HG02973 (cell line): ENCODE measurements around the gene CNN2.

Source experiments
- ATAC-seq: cut with Tn5 transposase; IDR thresholded peaks from one replicate; pipeline ENCODE4 v1.9.1; 2021; ENCODE audit warnings: moderate library complexity; ENCODE audit not compliant: unreplicated experiment

The CNN2 gene

DNA sequence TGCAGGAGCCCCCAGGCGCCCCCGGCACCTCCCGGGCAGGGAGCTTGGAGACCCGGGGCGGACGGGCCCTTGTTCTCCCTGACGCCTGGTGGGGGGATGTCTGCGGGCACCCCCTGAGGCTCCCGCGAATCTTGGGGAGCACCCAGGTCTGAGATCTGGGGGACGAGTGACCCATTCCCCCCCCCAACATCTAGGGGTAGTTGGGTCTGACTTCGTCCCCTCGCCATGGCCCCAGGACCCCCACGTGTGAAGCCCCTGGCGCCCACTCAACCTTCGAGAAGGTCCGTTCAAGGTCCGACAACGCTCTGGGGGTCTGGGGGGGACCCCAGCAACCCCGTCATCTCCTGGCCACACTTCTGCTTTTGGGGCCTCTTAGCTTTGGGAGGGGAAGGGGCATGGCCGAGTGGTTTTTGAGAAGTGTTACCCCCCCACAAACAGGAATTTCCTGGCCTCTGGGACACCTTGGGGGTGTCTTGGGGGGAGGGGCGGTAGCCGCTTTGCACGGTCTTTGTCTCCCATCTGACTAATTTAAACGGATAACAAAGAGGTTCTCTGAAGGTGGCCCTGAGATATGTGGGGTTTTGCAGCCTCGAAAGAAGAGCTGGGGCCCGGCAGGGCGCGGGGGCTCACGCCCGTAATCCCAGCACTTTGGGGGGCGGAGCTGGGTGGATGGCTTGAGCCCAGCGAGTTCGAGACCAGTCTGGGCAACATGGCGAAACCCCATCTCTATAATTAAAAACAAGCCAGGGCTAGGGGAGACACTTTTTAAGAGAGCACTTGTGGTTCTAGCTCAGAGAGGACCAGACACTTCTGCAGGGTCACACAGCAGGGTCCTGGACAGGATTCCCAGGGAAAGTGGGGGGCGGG, 608 bp downstream of the CNN2 start:
- no peak for ATAC-seq

DNA sequence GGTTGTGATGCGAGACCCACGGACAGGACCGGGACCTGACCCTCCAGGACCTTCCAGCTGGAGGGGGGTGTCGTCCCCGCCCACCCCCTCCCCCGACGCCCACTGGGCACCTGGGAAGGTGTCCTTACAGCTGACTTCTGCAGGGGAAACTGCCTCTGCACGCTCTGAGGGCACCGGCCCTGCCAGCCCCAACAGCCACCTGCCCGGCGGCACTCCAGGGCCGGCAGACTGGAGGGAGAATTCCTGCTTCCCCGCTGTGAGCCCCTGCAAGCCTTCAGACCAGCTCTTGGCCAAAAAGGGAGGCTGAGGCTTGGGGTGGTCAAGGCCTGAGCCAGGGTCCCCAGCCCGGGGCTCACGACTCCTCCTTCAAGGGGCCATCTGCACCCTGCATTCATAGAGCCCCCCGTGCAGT, 1.2 kb downstream of the CNN2 start:
- ATAC-seq, result no peak

DNA sequence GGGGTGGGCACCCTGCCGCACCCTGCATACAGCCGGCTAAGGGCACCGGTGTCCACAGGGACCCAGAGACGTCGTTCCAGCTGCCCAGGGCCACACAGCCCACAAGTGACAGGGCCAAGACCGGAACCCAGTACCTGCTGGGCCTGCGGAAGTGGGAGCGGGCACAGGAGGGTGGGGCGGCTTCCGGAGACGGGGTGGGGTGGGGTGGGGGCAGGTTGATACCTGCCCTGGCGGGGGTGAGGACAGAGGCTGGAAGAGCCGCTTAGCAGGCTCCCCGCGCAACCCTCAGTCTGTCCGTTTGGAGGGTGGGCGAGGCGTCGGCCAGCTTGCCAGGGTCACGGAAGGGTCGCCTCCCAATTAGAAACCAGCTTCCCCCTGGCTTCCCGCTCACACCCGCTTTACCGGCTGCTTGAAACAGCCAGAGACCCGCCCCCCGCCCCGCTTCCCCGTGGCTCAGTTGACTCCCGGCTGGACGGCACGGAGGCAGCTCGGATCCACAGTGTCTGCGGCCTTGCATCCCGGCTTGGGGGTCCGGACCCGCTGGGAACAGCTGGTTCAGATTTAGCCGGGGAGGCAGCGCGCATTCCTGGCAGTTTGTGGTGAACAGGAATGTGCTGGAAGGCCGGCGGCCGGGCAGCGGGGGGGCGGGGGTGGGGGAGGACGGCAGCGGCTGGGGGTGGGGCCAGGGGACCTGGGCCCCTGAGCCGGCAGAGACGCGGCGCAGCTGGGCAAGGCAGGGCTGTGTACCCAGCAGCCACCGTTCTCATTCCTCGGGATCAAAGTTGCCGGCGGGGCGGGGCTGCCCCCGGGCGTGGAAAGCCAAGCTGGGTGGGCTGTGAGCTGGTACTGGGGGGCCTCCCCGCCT, 1.9 kb downstream of the CNN2 start:
- no peak for ATAC-seq

DNA sequence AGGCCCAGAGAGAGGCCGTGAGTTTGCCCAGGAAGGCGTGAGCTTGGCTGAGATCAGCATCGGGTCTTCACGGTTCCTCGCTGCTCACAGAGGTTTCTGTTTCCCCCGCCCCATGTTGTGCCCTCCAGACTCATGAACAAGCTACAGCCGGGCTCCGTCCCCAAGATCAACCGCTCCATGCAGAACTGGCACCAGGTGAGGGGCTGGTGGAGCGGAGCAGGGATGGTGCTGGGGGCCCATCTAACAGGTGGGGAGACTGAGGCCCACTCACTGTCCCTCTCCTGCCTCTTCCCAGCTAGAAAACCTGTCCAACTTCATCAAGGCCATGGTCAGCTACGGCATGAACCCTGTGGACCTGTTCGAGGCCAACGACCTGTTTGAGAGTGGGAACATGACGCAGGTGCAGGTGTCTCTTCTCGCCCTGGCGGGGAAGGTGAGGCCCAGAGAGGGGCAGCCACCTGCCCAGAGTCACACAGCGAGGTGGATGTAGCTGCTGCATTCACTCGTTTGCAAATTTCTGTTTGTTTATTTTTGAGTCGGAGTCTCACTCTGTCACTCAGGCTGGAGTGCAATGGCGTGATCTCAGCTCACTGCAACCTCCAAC, 6.0 kb downstream of the CNN2 start:
- ATAC-seq, result no peak

DNA sequence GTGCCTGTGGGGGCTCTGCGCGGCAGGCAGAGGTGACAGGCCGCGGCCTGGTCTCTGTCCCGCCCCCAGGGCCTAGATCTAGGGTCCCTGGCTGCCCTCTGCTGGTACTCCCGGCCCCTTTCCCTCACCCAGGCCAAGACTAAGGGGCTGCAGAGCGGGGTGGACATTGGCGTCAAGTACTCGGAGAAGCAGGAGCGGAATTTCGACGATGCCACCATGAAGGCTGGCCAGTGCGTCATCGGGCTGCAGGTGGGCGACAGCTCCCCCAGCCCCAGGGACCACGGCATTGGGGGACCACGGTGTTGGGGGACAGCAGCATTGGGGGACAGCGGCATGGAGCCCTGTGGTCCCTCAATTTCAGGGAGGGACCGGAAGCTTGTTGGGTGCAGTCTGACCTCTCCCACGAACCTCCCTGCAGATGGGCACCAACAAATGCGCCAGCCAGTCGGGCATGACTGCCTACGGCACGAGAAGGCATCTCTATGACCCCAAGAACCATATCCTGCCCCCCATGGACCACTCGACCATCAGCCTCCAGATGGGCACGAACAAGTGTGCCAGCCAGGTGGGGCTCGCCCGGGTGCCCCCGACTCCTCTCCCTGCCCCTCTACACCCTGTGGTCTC, 9.7 kb downstream of the CNN2 start:
- ATAC-seq, result no peak

DNA sequence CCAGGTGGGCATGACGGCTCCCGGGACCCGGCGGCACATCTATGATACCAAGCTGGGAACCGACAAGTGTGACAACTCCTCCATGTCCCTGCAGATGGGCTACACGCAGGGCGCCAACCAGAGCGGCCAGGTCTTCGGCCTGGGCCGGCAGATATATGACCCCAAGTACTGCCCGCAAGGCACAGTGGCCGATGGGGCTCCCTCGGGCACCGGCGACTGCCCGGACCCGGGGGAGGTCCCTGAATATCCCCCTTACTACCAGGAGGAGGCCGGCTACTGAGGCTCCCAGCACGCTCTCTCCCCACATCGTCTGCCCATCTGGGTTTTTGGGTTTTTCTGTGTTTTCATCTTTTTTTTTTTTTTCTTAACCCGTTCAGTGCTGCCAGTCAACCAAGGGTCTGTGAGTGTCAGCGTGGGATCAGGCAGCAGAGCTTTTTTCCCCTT, 11.2 kb downstream of the CNN2 start:
- no peak for ATAC-seq

DNA sequence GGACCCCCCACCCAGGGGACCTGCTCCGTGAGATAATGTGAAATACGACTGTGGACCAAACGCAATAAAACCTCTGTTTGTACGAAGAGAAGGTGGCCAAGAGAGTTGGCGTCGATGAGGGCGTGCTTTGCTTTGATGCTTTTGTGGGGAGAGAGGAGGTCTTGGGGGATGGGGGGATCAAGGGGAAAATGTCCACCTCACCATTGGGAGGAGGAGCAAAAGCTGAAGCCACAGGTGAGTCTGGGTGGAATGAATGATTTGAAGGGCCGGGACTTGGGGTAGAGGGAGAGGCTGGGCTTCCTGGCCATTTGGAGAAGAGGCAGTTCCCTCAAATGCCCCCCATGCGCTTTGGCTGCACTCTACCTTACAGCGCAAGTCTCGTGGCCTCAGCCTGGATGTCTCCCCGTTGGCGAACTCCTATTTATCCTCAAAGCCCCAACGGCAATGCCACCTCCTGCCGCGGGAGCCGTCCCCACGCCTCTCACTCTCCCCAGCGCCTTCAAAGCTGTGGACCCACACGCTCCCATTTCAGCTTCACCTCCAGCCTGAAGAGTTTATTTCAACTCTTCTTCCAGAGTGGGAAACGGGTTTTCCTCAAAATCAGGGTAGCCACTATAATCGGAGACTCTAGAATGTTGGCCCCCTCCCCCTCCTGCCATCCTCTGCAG, 12.7 kb downstream of the CNN2 start:
- no peak for ATAC-seq

DNA sequence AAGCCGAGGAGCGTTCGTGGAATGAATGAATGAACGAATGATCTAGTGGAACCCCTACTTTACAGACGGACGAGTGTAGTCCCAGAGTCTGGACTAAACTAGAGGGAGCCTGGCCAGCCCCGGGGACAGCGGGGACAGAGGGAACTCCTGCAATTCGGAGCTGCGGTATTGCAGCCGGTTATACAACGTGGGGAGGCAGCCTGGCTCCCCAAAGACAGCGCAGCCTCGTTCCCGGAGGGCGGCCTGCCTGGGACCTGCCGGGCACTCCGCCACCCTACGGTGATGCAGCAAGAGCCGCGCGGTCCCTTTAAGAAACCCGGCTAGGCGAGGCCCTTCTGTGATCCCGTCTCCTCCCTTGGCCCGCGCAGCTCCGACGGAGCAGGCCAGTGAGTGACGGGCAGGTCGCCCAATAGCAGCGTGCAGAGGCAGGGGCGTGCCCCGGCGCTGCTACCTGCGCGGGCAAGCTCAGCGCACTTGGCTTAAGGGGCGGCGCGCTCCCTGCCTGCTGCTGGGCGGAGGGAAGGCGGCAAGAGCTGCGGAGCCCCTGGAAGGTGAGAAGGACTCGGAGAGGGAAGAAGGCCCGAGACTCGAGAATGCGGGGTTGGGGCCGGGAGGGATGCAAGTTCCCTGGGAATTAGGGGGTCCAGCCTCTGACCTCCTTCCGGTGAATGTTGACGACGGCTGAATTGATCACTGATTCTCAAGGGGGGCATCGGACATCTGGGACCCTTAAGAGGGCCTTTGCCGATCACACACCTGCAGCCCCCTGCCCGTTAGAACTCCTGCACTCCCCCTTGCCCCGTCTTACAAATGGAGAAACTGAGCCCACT, 13.5 kb downstream of the CNN2 start, which contains the start of gene ABCA7:
ABCA7 (plus strand) TSS at position 462 of the 830 bp plus-strand sequence. CDS start 1,255 bp downstream, outside the sequence.
- peak; percentile 59 for ATAC-seq

DNA sequence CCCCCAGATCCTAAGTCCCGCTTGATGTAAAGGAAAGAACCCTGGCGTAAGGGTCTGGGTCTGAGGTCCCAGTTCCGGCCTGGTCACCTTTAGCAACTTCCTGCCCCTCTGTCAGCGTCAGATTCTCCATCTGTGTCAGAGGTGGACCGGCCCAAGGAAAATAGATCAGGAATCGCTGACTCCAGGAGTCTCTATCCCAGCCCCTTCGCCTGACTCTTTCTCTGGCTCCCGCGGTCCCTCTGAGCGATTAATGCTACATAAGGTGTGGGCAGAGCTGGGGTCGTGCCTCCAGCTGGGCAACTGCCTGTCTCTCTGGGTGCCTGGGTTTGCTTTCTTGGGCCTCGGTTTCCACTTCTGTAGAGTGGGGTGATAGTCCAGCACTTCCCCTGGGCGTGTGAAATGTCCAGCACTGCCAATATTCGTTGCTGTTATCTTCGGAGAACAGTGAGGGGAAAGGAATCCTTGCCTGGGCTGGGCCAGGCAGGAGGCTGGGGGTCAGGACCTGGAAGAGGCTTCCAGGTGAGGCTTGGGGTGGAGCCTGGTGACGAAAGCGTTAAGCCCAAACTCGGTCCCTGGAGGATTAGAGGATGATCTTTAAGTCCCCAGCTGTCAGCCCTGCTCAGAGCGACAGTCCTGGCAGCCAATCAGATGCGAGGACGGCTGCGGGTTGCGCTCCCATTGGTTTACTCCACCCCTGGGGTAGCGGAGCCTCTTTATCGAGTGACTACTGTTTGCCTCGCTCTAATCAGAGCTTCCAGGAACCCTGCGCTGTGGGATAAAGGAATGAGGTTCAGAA, 14.3 kb downstream of the CNN2 start:
- ATAC-seq, result peak; percentile 29

DNA sequence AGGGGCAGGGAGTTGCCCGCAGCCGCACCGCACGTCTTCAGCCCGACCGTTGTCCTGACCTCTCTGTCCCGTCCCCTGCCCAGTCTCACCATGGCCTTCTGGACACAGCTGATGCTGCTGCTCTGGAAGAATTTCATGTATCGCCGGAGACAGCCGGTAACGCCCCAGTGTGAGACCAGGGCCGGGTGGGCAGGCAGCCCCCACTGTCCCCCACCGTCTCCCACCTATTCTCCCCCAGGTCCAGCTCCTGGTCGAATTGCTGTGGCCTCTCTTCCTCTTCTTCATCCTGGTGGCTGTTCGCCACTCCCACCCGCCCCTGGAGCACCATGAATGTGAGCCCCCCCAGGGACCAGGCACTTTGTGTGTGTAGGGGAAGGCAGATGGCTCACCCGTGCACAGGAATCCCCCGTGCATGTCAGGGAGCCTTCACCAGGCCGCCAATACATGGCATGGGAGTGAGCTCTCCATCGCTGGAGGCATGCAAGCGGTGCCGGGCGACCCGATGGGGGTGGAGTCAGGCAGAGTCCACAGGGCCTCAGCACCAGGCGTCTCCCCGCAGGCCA, 14.9 kb downstream of the CNN2 start:
- no peak for ATAC-seq

DNA sequence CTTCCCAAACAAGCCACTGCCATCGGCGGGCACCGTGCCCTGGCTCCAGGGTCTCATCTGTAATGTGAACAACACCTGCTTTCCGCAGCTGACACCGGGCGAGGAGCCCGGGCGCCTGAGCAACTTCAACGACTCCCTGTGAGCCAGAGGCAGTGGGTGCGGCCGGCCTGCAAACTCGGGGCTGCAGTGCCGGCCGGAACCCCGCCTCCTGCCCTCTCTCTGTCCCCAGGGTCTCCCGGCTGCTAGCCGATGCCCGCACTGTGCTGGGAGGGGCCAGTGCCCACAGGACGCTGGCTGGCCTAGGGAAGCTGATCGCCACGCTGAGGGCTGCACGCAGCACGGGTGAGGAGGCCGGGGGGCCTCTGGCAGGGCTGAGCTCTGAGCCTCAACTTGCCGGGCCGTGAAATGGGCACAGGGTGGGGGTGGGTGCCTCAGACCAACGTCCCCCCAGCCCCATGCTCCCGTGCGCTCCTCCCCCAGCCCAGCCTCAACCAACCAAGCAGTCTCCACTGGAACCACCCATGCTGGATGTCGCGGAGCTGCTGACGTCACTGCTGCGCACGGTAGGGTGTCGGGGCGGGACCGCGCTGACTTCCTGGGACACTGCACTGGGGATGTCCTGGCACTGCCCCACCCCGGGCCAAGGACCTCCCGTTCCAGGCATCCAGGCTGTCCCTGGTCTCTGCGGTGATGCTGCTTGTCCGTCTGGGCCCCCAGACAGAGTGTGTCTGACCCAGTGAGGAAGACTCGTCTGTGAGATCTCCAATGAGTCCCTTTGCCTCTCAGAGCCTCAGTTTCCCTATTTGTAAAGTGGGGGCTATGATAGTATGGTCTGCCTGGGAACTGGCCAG, 15.7 kb downstream of the CNN2 start:
- no peak for ATAC-seq

DNA sequence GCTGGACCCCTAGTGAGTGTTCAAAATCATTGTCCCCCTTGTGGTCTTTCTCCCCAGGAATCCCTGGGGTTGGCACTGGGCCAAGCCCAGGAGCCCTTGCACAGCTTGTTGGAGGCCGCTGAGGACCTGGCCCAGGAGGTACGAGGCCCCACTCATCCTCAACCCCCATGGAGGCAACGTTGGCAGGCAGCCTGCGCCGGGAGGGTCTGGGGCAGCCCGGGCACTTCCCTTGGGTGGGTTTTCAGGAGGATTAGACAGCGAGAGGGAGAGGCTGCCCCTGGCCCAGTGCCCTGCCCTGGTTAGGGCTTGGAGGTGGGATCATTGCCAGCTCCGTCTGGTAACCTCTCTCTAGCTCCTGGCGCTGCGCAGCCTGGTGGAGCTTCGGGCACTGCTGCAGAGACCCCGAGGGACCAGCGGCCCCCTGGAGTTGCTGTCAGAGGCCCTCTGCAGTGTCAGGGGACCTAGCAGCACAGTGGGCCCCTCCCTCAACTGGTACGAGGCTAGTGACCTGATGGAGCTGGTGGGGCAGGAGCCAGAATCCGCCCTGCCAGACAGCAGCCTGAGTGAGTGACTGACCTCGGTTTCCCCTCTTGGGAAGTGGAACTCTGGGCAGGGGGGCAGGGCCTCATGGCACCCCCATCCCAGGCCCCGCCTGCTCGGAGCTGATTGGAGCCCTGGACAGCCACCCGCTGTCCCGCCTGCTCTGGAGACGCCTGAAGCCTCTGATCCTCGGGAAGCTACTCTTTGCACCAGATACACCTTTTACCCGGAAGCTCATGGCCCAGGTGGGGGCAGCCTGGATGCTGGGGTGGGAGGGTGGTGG, 16.5 kb downstream of the CNN2 start:
- no peak for ATAC-seq

DNA sequence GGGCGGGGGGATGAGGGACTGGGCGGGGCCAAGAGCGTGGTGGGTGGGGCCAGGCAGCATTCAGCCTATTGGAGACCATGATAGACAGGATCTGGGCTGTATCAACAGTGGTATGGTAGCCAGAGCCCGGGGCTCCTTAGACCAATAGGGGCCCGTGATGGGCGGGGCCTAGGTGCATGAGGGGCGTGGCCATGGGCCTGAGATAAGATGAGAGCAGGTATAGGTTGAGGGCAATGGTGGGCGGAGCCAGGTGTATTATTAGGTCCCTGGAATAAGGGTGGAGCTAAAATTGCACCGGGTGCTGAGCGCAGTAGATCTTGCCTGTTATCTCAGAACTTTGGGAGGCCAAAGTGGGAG, 18.8 kb downstream of the CNN2 start:
- no peak for ATAC-seq

DNA sequence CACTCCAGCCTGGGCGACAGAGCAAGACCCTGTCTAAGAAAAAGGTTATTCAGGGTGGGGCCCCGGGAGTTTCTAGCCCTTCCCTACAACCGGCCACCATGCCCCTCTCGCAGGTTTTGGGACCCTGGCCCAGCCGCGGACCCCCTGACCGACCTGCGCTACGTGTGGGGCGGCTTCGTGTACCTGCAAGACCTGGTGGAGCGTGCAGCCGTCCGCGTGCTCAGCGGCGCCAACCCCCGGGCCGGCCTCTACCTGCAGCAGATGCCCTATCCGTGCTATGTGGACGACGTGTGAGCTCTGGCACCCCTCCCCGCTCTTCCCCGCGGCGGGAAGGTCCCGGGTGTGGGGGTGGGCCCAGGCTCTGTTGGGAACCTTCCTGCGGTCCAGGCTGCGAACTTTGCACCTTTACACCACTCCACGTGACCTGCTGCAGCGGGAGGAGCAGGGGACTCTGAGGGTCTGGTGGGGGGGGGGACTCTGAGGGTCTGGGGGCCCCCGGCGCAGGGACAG, 19.8 kb downstream of the CNN2 start:
- ATAC-seq, result no peak

DNA sequence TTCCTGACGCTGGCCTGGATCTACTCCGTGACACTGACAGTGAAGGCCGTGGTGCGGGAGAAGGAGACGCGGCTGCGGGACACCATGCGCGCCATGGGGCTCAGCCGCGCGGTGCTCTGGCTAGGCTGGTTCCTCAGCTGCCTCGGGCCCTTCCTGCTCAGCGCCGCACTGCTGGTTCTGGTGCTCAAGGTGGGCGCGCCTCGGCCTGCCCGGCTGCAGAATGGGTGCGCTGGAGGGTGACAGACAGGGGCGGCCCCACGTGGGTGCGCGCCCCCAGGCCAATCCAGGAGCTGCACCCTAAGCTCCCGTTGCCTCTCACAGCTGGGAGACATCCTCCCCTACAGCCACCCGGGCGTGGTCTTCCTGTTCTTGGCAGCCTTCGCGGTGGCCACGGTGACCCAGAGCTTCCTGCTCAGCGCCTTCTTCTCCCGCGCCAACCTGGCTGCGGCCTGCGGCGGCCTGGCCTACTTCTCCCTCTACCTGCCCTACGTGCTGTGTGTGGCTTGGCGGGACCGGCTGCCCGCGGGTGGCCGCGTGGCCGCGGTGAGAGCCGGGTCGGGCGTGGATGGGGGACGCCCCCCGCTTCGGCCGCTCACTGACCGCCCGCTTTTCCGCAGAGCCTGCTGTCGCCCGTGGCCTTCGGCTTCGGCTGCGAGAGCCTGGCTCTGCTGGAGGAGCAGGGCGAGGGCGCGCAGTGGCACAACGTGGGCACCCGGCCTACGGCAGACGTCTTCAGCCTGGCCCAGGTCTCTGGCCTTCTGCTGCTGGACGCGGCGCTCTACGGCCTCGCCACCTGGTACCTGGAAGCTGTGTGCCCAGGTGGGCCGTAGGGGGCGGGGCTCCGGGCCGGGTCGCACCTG, 20.7 kb downstream of the CNN2 start:
- ATAC-seq, result no peak
